Sigmoid colon (tissue), 4 donors: Measurements from ENCODE around the gene LRP1.

Experiments
- CTCF ChIP-seq, 4 experiments: fragments of 450-650 bp in 3 of 4; fragments of 200-600 bp in 1 of 4; IDR thresholded peaks; one replicate each; pipeline ENCODE4 v1.5.1; 2016 to 2019; ENCODE audit warnings: antibody characterized with exemption in 4 of 4, mild to moderate bottlenecking in 3 of 4, moderate library complexity in 2 of 4
- POLR2A ChIP-seq, 2 donors: fragments of 450-650 bp; IDR thresholded peaks; one replicate each; pipeline ENCODE4 v1.6.1; 2016; ENCODE audit warnings: antibody characterized with exemption in 2 of 2, mild to moderate bottlenecking in 2 of 2, moderate library complexity in 2 of 2
- POLR2AphosphoS5 ChIP-seq, 4 donors: sonication (generic); formaldehyde crosslinking; IDR thresholded peaks; one replicate each; pipeline ENCODE4 v1.6.1; 2017; ENCODE audit warnings: antibody characterized with exemption in 4 of 4

- TF ChIP-seq CTCF (IDR thresholded peaks at IDR 0.05) = no peak
- no peak for TF ChIP-seq POLR2A (IDR thresholded peaks at IDR 0.05)
- no peak for TF ChIP-seq POLR2AphosphoS5 (IDR thresholded peaks at IDR 0.05)
Observed at GRCh38 chr12:57248934-57249742, 120.9 kb downstream of the LRP1 start.
